ENCODE results near the gene CKAP2L. TPM values are rescaled to one million over a fixed set of nuclear protein-coding genes. Genes with fewer than 3 reads are reported as not detected.

The CKAP2L gene
- total and polyA plus RNA-seq, 10 of the 15 experiments (the other 5 are each of a cell fraction or from before 2014, with no cell fraction given) = 10.5 to 37.4 (median 20.2) TPM

- Histone ChIP-seq H4K20me1 (ENCODE audit: control insufficient read depth, insufficient read depth) (no peaks in the 10 kb centered on the region), H3K4me3 (no peak overlapping the region), H3K9ac (ENCODE audit: control insufficient read depth, insufficient read depth, low read length) (no peak overlapping the region), H3K79me2 (ENCODE audit: control insufficient read depth, insufficient read depth, low read length) (no peaks in the 10 kb centered on the region), H3K4me1 (ENCODE audit: control insufficient read depth, insufficient read depth, low read length) (no peaks in the 10 kb centered on the region), H3K36me3 (ENCODE audit: control insufficient read depth in 2 of 2, insufficient read depth in 2 of 2, low read length in 1 of 2) (no peaks in the 10 kb centered on the region), H2AFZ (ENCODE audit: control insufficient read depth, low read depth, low read length) (no peak overlapping the region), H3K9me3 (replicated peaks; ENCODE audit: control insufficient read depth, insufficient read depth, low read length) (no peaks in the 10 kb centered on the region), H3K27me3 (replicated peaks in 1 of 2; ENCODE audit: control insufficient read depth in 2 of 2, insufficient read depth in 2 of 2, low read length in 1 of 2) (no peaks in the 10 kb centered on the region), H3K27ac (ENCODE audit: control insufficient read depth, insufficient read depth) (no peak overlapping the region), H3K4me2 (ENCODE audit: control insufficient read depth, insufficient read depth) (no peak overlapping the region)
- ChIA-PET POLR2A (interaction anchor here (1.3 kb wide), 1 partner anchor 45 kb away, joined by 3 read pairs; no protein-coding TSS in a partner anchor), RAD21 (ENCODE audit: unreplicated experiment) (no interaction called here), CTCF (interaction anchor here (1.0 to 3.0 kb wide), 2 partner anchors 111 kb away, joined by 5 to 17 read pairs; no protein-coding TSS in a partner anchor), SMC1A (ENCODE audit: uncharacterized antibody, unreplicated experiment) (interaction anchor here (0.8 to 4.5 kb wide), 5 partner anchors 7 to 65 kb away, joined by 3 to 26 read pairs (median 3); no protein-coding TSS in a partner anchor)
- in situ Hi-C loops (cut with MboI) = no loop called here
- 97% methylated on average over 3 of the region's 3 CpGs for WGBS (ENCODE audit: insufficient coverage, insufficient replicate concordance, low lambda C conversion rate, missing lambda C conversion rate)
- no TSS peak for BruUV-seq (replicated peaks)
- TF ChIP-seq IRF5 (IDR thresholded peaks at IDR 0.05; ENCODE audit: borderline replicate concordance) (no peak), ATF3 (IDR thresholded peaks at IDR 0.05; ENCODE audit: borderline replicate concordance, extremely low read depth, low read depth, low read length) (no peak), NR2C2 (IDR thresholded peaks at IDR 0.05; ENCODE audit: borderline replicate concordance, control insufficient read depth, insufficient read length, low read depth) (no peak), ZNF687 (IDR thresholded peaks at IDR 0.05) (no peak), RCOR1 (conservative IDR thresholded peaks at IDR 0.05; ENCODE audit: low read depth, low read length) (no peak), HDGF (IDR thresholded peaks at IDR 0.05) (no peak), NKRF (conservative IDR thresholded peaks at IDR 0.05) (no peak)
- intact Hi-C loops (cut with micrococcal nuclease; ENCODE audit: unreplicated experiment) = no loop called here
- no peak for DNase-seq (ENCODE audit: low read depth, low spot score)
- FAIRE-seq = no peak
- no peak for ATAC-seq
Observed at GRCh38 chr2:112774536-112775285, 10.3 kb upstream of the CKAP2L start.
